ENCODE results near the gene ALDH3A1.
A peak's percentile ranks its signal among the peaks of the same experiment; 100 is the strongest.

The ALDH3A1 gene

GRCh38 chr17:19731626-19732025 is 16.5 kb downstream of the ALDH3A1 start:
- no peak for DNase-seq (ENCODE audit: low read depth)
- H3K4me3 ChIP-seq (ENCODE audit: control insufficient read depth, low read depth, low read length): no peak overlapping the region
- TF ChIP-seq, protein P1, sequence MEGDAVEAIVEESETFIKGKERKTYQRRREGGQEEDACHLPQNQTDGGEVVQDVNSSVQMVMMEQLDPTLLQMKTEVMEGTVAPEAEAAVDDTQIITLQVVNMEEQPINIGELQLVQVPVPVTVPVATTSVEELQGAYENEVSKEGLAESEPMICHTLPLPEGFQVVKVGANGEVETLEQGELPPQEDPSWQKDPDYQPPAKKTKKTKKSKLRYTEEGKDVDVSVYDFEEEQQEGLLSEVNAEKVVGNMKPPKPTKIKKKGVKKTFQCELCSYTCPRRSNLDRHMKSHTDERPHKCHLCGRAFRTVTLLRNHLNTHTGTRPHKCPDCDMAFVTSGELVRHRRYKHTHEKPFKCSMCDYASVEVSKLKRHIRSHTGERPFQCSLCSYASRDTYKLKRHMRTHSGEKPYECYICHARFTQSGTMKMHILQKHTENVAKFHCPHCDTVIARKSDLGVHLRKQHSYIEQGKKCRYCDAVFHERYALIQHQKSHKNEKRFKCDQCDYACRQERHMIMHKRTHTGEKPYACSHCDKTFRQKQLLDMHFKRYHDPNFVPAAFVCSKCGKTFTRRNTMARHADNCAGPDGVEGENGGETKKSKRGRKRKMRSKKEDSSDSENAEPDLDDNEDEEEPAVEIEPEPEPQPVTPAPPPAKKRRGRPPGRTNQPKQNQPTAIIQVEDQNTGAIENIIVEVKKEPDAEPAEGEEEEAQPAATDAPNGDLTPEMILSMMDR (conservative IDR thresholded peaks at IDR 0.05; ENCODE audit: control insufficient read depth, insufficient read depth, low read depth, low read length): no peak

GRCh38 chr17:19730843-19731242 is 17.3 kb downstream of the ALDH3A1 start:
- no peak for DNase-seq (ENCODE audit: low read depth)
- TF ChIP-seq, protein P1 (conservative IDR thresholded peaks at IDR 0.05; ENCODE audit: control insufficient read depth, insufficient read depth, low read depth, low read length): no peak
- no peak overlapping the region for H3K4me3 ChIP-seq (ENCODE audit: control insufficient read depth, low read depth, low read length)

DNA sequence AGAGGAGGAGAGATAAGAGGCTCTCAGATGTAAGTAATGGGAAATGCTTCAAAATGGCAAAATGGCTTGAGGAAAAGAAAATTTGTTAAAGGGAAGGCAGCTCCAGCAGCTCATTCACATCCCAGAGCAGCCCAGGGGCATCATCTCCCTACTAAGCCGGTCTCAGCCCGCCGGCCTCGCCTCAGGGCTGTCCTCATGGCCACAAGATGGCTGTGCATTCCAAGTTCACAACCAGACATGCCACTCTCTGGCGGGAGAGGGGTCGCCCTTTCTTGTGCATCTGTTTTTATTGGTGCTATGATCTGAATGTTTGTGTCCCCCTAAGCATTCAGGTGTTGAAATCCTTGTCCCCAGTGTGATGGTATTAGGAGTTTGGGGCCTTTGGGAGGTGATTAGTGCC is 18.2 kb downstream of the ALDH3A1 start:
- no peak overlapping the region for H3K4me3 ChIP-seq (ENCODE audit: control insufficient read depth, low read depth, low read length)
- no peak for DNase-seq (ENCODE audit: low read depth)
- TF ChIP-seq, protein P1 (conservative IDR thresholded peaks at IDR 0.05; ENCODE audit: control insufficient read depth, insufficient read depth, low read depth, low read length): no peak

- no peak overlapping the region for H3K4me3 ChIP-seq (ENCODE audit: control insufficient read depth, low read depth, low read length)
- peak; percentile 75 for DNase-seq (ENCODE audit: low read depth)
- TF ChIP-seq, protein P1 (conservative IDR thresholded peaks at IDR 0.05; ENCODE audit: control insufficient read depth, insufficient read depth, low read depth, low read length): no peak
These were observed 20.0 kb downstream of the ALDH3A1 start for GRCh38 chr17:19728084-19728495.

DNA sequence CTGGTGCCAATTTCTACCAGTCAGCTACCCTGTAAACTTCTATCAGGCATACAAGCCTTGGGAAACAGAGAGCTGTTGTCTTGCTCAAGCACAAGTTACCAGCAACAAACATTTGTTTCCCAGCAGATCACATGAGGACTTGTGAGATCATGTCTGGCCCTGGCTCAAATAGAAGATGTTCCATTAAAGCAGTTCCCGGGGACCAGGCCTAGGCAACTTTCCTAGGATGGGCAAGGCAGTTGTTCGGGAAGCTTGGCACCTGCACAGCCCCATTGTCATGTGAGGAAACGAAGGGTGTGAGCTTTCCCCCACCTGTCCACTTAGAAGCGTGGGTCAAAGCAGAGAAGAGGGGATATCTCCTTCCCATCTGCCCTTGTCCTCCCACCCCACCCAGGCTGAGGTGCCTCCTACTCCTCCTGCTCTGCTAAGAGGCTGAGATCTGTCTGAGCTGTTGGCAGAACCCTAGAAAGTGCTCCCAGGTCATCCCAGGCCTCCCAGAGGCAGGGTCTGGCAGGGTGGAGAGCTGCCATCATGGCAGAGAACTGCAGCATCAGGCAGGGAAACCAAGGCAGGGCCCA is 20.5 kb downstream of the ALDH3A1 start:
- TF ChIP-seq, protein P1 (conservative IDR thresholded peaks at IDR 0.05; ENCODE audit: control insufficient read depth, insufficient read depth, low read depth, low read length): no peak
- DNase-seq (ENCODE audit: low read depth): peak; percentile 89
- H3K4me3 ChIP-seq (ENCODE audit: control insufficient read depth, low read depth, low read length): no peak overlapping the region

- DNase-seq (ENCODE audit: low read depth): peak; percentile 69
- H3K4me3 ChIP-seq (ENCODE audit: control insufficient read depth, low read depth, low read length): no peak overlapping the region
- TF ChIP-seq, protein P1 (conservative IDR thresholded peaks at IDR 0.05; ENCODE audit: control insufficient read depth, insufficient read depth, low read depth, low read length): no peak
These were observed 21.3 kb downstream of the ALDH3A1 start for GRCh38 chr17:19726631-19727376.
